Epithelial cell of proximal tubule (primary cell): Measurements from ENCODE around the gene ZSCAN20. TPM values are rescaled to one million over a fixed set of nuclear protein-coding genes. Genes with fewer than 3 reads are reported as not detected.

ENCODE experiments used
- DNase-seq: peaks from one replicate; pipeline ENCODE4 v3.0.0-alpha.2; 2011; ENCODE audit warnings: low read depth
- H3K4me3 ChIP-seq: 2 replicates; pipeline ENCODE4 v1.5.1; 2011; ENCODE audit warnings: low read depth, mild to moderate bottlenecking, low read length
- total RNA-seq: library from RNA; depleted of rRNA; stranded (reverse); fragments of >200 nt; gene quantifications from 2 replicates; pipeline ENCODE4 v1.2.3, GENCODE V29; 2015
- TF ChIP-seq, protein P1 (sequence below): conservative IDR thresholded peaks from 2 replicates; pipeline ENCODE4 v1.5.1; 2012; ENCODE audit warnings: low read depth, mild to moderate bottlenecking, low read length

The ZSCAN20 gene
- total RNA-seq, 1 donor from 2014 or later: 4.0 TPM

DNA sequence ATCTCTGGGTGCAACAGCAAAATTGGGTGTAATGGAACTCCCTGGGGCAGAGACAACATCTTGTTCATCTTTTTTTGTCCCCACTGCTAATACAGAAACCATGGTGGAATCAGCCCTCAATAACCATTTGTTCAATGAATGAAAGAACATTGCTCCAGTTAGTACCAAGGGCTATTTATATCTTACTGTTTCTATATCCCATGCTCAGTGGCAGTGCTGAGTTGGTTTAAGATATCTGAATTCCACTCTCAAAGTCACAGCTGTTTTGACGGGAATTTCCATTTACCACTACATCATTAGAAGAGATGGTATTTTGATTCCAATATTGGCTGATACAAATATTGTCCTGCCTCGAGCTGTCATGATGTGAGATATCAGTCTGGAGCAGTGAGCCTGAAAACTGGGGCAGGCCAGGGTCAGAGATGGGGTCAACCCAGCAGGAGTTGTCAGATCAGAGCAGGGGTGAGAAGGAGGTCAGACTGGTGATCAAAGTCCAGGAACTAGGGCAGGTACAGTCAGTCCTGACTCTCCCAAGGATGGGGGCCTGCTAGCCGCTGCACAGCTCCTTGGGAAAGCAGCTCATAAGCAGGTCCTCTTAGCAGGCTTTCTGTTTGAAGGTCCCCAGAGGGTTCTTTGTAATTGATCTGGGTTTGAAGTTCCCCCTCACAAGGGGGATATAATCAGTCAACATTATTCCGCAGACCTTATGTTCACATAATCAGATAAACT lies 35.7 kb upstream of the ZSCAN20 start:
- TF ChIP-seq, protein P1, sequence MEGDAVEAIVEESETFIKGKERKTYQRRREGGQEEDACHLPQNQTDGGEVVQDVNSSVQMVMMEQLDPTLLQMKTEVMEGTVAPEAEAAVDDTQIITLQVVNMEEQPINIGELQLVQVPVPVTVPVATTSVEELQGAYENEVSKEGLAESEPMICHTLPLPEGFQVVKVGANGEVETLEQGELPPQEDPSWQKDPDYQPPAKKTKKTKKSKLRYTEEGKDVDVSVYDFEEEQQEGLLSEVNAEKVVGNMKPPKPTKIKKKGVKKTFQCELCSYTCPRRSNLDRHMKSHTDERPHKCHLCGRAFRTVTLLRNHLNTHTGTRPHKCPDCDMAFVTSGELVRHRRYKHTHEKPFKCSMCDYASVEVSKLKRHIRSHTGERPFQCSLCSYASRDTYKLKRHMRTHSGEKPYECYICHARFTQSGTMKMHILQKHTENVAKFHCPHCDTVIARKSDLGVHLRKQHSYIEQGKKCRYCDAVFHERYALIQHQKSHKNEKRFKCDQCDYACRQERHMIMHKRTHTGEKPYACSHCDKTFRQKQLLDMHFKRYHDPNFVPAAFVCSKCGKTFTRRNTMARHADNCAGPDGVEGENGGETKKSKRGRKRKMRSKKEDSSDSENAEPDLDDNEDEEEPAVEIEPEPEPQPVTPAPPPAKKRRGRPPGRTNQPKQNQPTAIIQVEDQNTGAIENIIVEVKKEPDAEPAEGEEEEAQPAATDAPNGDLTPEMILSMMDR: no peak
- H3K4me3 ChIP-seq: no peak overlapping the region
- DNase-seq: no peak

DNA sequence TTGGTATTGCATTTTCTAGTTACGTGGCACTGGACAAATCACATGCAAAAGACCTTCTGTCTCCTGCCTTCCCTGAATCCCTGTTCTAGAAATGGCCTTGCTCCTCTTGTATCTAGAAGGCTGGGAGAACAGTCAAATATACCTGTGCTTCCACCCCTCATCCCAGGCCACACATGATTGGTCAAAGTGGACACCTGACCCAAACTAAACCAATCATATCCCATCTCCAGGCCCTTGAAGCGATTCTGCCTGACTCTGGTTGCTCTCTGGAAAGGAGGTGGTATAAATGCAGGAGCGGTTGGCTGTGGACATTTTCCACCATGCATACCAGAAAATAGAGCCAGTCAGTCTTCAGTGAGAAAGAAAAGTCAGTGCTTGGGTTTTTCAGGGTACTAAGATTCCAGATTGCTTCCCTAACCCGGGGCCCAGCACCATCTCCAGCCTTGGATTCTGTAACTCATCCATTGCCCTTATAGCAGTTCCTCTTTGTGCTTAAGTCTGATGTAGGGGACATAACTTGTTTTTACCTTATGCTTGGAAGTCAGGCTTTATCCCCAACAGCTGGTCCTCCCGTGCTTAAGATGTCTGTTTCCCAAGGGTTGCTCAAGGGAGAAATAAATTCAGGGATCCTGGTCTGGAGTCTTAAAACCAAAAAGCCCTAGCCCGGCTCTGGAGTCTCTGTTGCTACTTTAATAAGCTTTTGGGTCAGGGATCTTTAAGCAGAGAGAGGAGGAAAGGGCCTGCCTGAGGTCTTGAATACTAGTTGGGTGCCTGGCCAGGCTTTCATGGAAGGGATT lies 33.9 kb upstream of the ZSCAN20 start:
- H3K4me3 ChIP-seq: no peak overlapping the region
- DNase-seq: no peak
- TF ChIP-seq, protein P1: no peak

DNA sequence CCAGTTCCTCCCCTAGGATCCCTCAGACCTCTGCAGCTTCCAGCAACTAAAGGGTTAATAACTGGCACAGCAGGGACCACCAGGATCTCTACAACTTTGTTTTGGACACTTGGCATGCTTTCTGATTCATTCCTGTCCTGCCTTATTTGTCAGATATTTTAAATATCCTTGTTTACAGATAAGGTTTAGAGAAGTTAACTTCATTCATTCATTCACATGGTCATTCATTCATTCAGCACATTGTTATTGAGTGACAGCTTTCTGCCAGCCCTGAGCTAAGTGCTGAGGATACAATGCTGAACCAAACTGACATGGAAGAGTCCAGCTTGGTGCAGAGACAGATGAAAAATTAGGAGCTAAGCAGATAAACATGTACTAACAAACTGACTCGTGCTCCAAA lies 32.8 kb upstream of the ZSCAN20 start:
- no peak overlapping the region for H3K4me3 ChIP-seq
- TF ChIP-seq, protein P1: no peak
- no peak for DNase-seq

DNA sequence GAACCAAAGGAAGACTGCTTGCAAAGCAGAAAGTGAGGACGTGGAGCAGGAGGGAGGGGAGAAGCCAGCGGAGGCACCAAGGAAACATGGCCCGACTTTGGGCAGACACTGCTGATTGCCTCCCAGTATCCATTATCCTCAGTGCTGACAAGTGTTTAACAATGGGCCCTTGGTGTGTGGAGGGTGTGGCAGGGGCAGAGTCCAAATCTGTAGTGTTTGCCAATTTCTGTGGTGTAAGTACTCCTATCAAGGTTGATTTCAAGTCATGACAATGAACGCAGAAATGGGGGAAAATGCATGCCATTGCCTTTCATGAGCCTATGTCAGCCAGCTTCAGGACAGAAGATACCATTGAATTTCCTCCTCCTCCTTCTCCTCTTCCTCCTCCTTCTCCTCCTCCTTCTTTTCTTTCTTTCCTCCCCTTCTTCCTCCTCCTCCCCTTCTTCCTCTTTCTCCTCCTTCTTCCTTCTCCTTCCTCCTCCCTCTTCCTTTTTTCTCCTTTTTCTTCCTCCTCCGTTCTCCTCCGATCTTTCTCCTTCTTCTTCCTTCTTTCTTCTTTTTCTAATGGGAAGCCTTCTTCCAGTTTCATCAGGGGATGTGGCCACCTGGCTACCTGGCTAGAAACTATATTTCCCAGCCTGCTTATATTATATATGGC lies 31.2 kb upstream of the ZSCAN20 start:
- TF ChIP-seq, protein P1: no peak
- no peak for DNase-seq
- no peak overlapping the region for H3K4me3 ChIP-seq

DNA sequence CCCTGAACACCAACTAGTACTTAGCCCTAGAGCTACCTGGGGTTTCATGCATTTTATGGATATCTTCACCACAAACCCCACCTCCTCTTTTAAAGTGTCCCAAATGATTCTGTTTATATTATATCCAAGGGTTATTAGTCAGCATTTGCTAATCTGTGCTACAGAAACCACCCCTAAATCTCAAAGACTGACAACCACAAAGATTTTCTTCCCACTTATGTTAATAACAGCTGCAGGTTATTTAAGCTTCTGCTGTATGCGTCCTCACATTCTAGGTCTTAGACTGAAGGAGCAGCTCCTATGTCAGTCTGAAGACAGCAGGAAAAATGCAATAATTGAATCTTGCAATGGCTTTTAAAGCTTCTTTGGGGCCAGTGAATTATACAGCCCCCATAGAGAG lies 30.3 kb upstream of the ZSCAN20 start:
- DNase-seq: no peak
- TF ChIP-seq, protein P1: no peak
- H3K4me3 ChIP-seq: no peak overlapping the region

DNA sequence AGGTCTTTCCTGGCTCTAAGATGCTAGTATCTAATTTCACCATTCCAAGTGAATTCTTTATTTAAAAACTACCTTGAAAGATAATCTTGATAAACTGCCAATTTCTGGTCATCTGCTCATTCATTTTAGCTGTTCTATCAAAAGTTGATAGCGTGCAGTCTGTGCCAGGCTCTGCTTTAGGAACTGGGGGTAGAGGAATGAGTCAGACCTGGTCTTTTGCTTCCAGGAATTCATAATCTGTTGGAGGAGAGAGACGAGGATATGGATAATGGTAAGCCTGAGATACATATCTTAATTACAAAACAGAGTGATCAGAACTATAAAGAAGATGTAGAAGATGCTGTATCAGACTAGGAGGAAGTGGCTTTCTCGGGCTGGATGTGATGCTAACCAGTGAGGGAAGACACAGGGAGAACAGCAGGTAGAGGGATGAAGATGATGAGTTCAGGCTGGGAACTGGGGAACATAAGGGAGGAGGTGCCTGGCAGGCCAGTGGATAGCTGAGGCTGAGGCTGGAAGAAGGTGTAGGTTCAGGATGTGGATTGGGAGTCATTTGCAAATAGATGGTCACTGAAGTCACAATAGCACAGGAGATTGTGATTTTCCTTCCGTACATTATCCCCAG lies 29.3 kb upstream of the ZSCAN20 start:
- TF ChIP-seq, protein P1: no peak
- no peak overlapping the region for H3K4me3 ChIP-seq
- DNase-seq: no peak
